ENCODE results near the gene DNAH1.

- TF ChIP-seq, protein P1, sequence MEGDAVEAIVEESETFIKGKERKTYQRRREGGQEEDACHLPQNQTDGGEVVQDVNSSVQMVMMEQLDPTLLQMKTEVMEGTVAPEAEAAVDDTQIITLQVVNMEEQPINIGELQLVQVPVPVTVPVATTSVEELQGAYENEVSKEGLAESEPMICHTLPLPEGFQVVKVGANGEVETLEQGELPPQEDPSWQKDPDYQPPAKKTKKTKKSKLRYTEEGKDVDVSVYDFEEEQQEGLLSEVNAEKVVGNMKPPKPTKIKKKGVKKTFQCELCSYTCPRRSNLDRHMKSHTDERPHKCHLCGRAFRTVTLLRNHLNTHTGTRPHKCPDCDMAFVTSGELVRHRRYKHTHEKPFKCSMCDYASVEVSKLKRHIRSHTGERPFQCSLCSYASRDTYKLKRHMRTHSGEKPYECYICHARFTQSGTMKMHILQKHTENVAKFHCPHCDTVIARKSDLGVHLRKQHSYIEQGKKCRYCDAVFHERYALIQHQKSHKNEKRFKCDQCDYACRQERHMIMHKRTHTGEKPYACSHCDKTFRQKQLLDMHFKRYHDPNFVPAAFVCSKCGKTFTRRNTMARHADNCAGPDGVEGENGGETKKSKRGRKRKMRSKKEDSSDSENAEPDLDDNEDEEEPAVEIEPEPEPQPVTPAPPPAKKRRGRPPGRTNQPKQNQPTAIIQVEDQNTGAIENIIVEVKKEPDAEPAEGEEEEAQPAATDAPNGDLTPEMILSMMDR (IDR thresholded peaks at IDR 0.05) = no peak
- TF ChIP-seq POLR2AphosphoS5 (IDR thresholded peaks at IDR 0.05) = no peak
Measured at GRCh38 chr3:52439426-52440248, 123.5 kb downstream of the DNAH1 start.
